Measurements from ENCODE around the gene OAS1.
"Not testable (repeated sequence)": the region's sequence is repeated elsewhere in the genome, so short reads cannot be mapped to it uniquely, and the experiment has no call there.

OAS1 gene

DNA sequence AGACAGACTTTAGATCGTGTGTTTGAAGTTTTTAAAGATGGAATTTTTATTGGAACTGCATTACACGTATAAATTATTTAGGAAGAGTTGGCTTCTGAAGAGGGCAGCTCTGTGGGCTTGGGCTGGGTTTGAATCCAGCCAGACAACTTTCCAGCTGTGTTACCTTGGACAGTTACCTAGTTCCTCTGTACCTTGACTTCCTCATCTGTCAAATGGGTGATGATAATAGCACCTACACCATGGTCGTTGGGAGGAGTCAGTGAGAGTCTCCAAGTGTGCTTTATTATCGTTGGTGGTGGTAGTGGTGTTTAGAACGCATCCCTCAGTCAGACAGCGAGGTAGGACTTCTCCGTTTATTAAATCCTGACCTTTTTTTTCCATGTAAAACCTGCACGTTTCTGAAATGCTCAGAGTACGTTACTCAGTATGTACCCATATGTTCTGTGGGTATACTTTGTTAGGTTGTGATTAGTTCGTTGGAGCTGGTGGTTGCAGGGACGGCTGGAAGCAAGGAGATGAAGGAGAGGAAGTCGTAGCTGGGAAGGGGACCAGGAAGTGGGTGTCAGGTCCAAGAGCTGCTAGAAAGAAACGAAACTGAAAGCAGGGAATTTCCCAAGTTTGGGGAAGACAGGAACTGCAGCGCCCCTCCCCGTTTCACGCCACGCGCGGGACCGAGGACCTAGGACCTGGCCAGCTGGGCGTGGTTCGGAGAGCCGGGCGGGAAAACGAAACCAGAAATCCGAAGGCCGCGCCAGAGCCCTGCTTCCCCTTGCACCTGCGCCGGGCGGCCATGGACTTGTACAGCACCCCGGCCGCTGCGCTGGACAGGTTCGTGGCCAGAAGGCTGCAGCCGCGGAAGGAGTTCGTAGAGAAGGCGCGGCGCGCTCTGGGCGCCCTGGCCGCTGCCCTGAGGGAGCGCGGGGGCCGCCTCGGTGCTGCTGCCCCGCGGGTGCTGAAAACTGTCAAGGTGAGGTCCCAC lies 31.3 kb downstream of the OAS1 start, which contains the start of gene OAS3:
OAS3 (plus strand) TSS at position 734 of the 979 bp plus-strand sequence; CDS start at position 791, 57 bp downstream.
- peak; percentile 48 for DNase-seq

DNA sequence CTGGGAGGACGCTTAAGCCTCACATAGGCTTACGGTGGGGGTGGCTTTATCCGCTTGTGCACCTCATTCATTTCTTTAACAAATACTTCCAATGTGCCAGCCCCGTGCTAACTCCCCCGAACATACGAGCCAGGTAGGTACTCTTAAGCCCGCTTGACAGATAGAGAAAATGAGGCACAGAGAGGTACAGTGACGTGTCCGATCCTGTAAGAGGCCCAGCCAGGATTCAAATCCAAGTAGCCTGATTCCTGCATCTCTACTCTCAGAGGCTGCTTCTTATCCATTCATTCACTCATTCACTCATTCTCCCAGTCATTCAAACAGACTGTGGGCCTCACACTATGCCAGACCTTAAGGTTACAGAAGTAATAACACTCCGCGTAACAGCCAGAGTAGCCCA lies 32.0 kb downstream of the OAS1 start:
- no peak for DNase-seq

DNA sequence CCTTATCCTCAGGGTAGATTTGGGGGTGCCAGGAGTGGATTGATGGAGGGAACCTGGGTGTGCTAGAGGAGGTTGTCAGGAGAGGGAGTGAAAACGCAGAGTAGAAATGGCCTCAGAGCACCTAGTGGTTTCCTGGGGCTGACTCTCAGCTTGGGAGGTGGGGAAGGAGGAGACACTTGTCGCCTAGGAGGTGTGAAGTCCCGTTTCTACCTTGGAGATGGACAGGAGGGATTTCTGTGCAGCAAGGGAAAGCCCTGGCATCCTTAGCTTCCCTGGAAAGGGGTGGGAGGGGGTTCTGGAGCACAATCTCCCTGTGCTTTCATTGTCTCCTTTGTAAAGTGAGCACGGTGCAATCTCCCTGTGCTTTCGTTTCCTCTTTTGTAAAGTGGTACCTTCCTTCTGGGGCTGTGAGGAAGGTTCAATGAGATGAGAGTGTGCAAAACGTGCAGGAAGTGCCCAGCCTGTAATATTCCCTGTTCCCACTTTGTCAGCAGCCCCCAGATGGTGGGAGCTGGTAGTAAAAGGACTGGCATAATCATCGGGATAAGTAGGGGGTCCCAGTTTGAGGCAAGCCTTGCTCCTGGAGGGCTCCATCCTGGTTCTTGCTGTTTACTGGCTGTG lies 33.1 kb downstream of the OAS1 start:
- no peak for DNase-seq

DNA sequence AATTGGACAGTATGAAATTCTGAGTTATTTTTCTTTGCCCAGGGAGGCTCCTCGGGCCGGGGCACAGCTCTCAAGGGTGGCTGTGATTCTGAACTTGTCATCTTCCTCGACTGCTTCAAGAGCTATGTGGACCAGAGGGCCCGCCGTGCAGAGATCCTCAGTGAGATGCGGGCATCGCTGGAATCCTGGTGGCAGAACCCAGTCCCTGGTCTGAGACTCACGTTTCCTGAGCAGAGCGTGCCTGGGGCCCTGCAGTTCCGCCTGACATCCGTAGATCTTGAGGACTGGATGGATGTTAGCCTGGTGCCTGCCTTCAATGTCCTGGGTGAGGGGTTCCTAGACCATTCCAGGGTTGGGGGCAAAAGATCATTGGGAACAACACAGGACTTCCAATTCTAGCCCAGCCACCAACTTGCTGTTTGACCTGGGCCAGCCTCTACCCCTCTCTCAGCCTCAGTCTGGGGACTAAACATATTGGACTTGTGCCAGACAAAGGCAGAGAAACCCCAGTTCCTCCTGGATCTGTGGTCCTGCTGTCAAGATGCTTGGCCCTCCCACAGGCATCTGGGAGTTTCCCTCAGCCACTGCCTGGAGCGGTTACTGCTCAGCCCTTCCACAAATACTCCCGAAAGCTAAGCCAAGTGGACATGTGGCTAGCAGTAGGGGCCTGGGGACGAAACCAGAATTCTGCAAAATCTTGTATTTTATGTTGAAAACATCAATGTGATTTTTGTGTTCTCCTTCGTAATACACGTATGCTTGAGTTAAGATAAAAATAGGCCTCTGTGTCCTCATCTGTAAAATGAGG lies 35.0 kb downstream of the OAS1 start:
- DNase-seq = no peak

DNA sequence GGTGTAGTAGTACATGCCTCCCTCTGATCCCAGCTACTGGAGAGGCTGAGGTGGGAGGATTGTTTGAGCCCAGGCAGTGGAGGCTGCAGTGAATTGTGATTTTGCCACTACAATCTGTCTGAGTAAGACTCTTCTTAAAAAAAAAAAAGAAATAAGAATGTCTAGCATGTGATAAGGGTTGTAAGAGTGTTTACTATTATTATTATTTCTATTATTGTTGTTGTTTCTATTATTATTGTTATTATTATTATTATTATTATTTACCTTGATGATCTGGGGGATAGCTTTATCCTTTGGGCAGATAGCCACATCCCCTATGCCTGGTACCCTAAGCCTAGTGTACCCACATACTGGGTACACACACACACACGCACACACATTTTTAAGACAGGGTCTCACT lies 35.8 kb downstream of the OAS1 start:
- no peak for DNase-seq

DNA sequence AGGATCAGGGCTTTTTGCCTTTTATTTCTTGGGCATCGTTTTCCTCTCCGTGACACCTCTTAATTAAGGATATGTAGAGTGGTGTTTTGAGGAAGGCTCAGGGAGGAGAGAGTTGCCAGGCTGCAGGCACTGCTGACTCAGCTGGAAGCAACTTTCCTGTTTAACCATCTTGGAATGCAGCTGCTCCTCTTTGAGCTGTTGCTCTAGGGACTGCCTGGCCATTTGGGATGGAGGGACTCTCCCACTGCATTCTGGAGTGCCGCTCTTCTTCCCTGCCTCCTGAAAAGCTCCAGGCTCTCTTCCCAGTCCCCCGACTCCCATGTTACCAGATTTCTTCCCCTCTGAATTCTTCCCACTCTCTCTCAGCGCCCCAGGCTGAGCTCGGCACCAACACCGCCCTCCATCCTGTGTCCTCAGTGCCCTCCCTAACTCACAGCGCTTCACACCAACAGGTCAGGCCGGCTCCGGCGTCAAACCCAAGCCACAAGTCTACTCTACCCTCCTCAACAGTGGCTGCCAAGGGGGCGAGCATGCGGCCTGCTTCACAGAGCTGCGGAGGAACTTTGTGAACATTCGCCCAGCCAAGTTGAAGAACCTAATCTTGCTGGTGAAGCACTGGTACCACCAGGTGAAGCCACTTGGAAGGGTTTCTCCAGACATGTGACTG lies 37.4 kb downstream of the OAS1 start:
- DNase-seq = no peak

DNA sequence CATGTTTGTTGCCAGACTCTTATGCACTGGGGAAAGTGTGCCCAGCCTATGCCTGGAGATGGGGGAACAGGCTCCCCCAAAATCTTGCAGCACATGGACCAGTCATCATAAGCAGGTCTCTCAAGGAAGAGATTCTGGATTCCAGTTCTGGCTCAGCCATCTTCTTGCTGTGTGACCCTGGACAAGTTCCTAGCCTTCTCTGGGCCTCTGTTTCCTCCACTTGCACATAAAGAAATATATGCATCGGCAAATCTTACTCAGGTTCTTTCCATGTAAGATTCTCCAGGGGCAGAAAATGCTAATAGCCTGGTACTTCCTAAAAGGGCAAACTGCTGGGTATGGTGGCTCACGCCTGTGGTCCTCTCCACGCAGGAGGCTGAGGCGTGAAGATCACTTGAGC lies 38.8 kb downstream of the OAS1 start:
- DNase-seq = no peak

DNA sequence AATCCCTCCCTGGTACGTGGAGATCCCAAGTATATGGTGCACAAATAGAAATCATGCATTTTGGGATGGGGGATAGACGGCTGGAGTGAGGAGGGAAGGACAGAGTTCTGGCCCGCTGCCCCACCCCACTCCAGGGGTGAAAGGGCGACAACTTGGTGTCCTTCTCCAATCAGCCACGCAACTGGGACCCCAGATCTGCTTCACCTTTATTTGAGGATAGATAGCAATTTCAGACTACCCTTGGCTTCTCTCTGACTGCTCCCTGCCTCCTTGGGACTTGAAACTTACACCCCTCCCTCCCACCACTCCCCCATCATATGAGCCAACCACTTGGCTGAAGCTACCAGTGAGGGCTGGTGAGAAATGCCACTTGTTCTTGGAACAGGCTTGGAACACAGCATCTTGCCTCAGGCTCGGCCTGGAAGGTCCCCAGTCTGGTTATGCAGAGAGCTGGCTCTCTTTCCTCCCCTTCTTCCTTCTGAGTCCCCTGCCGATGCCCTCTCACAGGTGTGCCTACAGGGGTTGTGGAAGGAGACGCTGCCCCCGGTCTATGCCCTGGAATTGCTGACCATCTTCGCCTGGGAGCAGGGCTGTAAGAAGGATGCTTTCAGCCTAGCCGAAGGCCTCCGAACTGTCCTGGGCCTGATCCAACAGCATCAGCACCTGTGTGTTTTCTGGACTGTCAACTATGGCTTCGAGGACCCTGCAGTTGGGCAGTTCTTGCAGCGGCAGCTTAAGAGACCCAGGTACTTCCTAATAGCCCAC lies 39.7 kb downstream of the OAS1 start:
- no peak for DNase-seq

DNA sequence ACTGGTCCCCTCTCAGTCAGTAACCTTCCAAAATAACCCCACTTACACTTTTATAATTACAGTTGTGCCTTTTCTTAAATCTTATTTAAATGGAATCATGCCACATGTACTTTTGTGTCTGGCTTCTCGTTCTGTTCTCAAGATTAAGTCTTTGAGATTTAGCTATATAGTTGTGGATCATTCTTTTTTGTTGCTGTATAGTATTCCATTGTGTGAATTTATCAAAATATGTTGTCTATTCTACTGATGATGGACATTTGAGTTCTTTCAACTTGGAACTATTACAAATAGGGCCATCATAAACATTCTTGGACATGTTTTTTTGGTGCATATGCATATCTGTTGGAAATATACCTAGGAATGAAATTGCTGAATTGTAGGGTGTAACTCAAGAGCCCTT lies 40.6 kb downstream of the OAS1 start:
- no peak for DNase-seq

DNA sequence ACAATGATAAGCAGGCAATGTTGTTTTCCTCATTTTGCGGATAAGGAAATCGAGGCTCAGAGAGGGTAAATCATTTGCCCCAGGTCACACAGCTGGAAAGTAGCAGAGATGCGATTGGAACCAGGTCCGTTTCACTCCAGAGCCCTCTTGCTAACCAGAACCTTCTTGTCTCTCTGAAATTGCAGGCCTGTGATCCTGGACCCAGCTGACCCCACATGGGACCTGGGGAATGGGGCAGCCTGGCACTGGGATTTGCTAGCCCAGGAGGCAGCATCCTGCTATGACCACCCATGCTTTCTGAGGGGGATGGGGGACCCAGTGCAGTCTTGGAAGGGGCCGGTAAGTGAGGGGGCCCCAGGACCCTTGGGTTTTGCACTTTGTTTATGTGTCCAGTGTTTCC lies 41.0 kb downstream of the OAS1 start:
- DNase-seq = no peak

DNA sequence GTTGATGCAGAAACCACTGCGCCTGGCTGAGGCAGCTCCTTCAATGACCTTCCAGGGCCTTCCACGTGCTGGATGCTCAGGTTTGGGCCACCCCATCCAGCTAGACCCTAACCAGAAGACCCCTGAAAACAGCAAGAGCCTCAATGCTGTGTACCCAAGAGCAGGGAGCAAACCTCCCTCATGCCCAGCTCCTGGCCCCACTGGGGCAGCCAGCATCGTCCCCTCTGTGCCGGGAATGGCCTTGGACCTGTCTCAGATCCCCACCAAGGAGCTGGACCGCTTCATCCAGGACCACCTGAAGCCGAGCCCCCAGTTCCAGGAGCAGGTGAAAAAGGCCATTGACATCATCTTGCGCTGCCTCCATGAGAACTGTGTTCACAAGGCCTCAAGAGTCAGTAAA lies 42.0 kb downstream of the OAS1 start:
- no peak for DNase-seq

DNA sequence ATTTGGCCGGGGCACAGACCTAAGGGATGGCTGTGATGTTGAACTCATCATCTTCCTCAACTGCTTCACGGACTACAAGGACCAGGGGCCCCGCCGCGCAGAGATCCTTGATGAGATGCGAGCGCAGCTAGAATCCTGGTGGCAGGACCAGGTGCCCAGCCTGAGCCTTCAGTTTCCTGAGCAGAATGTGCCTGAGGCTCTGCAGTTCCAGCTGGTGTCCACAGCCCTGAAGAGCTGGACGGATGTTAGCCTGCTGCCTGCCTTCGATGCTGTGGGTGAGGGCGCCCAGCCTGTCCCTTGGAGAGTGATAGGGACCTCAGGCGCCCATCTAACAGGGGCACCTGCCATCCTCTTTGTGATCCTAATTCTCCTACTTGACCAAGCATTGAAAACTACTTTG lies 43.9 kb downstream of the OAS1 start:
- no peak for DNase-seq

DNA sequence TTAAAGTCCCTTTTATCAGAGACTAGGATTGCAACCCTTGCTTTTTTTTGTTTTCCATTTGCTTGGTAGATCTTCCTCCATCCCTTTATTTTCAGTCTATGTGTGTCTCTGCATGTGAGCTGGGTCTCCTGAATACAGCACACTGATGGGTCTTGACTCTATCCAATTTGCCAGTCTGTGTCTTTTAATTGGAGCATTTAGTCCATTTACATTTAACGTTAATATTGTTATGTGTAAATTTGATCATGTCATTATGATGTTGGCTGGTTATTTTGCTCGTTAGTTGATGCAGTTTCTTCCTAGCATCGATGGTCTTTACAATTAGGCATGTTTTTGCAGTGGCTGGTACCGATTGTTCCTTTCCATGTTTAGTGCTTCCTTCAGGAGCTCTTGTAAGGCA lies 50.4 kb downstream of the OAS1 start:
- not testable (repeated sequence) for DNase-seq

DNA sequence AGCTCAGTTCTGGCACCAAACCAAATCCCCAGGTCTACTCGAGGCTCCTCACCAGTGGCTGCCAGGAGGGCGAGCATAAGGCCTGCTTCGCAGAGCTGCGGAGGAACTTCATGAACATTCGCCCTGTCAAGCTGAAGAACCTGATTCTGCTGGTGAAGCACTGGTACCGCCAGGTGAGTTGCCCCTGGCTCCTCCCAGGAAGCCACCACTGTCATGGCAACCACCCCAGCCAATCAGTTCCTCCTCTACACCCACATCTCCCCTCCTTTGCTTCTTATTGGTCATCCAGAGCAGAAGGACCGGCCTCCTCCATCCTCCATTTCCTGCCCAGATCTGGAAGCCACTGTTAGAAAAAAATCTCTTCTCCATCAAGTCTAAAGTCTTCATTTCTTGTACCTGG lies 54.3 kb downstream of the OAS1 start:
- no peak for DNase-seq

DNA sequence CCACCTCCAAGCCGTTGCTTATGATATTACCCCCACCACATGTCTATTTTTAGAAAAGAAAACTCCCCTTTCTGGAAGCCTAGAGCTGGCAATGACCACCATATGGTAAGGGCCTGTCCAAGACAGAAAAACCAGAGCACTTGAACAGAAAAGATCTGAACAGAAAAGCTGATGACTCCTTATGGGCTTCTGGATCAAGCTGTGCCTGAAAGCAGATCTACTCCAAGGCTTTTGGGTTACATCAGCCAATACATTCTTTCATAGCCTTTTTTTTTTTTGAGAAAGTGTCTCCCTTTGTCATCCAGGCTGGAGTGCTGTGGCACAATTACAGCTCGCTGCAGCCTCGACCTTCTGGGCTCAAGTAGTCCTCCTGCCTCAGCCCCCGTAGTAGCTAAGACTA lies 54.8 kb downstream of the OAS1 start:
- DNase-seq = no peak

DNA sequence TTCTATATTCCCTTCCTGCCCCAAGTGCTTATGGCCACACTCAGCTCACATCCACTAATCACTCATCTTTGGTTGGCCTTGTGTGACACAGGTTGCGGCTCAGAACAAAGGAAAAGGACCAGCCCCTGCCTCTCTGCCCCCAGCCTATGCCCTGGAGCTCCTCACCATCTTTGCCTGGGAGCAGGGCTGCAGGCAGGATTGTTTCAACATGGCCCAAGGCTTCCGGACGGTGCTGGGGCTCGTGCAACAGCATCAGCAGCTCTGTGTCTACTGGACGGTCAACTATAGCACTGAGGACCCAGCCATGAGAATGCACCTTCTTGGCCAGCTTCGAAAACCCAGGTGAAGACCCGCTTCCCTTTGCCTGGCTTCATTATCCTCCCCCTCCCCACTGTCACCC lies 55.8 kb downstream of the OAS1 start:
- DNase-seq = no peak

DNA sequence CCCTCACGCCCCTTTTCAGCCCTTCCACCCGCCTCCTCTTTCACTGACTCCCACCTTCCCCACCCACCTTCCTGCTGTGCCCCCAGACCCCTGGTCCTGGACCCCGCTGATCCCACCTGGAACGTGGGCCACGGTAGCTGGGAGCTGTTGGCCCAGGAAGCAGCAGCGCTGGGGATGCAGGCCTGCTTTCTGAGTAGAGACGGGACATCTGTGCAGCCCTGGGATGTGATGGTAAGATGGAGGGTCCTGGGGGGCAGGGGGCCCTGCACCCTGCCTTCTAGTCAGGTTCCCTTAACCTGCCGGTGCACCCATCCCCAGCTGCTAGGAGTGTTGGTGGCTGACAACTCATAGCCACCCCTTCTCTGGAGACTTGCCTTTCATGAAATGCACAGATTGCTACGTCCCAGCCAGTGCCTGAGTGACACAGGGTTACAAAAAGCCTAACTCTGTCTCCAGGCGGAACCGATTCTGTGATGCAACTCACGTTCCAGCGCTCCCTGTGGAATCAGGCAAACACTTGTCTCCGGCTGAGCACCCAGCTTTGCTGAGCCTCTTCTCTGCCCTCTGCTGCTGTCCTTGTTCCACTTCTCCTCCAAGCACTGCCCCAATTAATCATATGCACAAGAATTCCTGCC lies 56.6 kb downstream of the OAS1 start:
- DNase-seq = no peak

DNA sequence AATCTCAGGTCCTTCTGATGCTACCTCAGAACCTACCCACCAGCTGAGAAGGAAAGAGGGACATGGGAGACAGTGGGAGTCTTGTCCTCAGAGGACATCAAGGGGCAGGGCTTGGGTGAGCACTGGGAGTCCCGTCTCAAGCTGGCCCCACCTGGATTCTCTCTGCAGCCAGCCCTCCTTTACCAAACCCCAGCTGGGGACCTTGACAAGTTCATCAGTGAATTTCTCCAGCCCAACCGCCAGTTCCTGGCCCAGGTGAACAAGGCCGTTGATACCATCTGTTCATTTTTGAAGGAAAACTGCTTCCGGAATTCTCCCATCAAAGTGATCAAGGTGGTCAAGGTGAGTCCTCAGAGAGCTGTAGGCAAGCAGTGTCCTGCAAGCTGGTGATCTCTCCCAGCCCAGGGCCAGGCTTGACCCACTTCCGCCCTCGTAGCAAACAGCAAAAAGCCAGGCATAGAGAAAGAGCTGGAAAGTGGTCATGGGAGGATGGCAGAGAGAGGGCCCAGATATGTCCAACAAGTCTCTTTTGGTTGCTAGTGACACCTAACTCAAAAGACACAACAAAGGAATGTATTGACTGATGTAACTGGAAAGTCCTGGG lies 57.4 kb downstream of the OAS1 start:
- no peak for DNase-seq

DNA sequence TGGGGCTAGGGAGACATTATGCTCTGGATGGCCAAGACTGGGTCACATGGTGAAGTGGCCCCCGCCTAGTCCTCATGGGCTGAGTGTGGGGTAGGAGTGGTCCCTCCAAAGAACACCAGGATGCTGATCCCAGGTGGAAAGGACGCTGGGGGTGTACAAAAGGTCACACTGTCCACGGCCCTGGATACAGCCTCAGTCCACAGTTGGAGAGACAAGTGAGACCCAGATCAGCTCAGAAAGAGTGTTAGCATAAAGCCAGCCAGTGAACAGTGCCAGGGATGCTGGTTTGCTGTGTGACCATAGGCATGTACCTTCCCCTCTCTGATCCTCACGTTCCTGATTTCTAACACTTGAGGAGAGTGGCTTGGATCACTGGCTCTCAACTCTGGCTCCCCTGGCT lies 58.2 kb downstream of the OAS1 start:
- DNase-seq = no peak

DNA sequence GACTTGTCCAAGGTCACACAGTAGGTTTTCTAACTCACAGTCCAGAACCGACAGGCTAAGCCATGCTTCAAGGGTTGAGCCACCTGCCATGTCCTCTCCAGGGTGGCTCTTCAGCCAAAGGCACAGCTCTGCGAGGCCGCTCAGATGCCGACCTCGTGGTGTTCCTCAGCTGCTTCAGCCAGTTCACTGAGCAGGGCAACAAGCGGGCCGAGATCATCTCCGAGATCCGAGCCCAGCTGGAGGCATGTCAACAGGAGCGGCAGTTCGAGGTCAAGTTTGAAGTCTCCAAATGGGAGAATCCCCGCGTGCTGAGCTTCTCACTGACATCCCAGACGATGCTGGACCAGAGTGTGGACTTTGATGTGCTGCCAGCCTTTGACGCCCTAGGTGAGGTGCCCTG lies 58.9 kb downstream of the OAS1 start:
- DNase-seq = no peak

DNA sequence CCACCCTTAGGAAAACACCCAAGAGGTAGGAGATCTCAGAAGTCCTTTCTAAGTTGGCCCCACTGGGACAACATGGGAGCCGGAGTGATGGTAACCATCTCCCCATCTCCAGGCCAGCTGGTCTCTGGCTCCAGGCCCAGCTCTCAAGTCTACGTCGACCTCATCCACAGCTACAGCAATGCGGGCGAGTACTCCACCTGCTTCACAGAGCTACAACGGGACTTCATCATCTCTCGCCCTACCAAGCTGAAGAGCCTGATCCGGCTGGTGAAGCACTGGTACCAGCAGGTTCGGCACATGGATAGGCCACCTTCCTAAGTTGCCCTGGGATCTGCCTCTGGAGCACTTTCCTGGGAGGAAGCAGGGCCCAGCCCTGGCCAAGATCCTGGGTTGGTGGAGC lies 60.5 kb downstream of the OAS1 start:
- no peak for DNase-seq

All from NCI-H1048 (cell line).